ENCODE data around the gene NXPH1. TPM values are rescaled to one million over a fixed set of nuclear protein-coding genes. Genes with fewer than 3 reads are reported as not detected.

Gene NXPH1
- total RNA-seq, 1 donor from 2014 or later, result 3.8 TPM

GRCh38 chr7:8765374-8765773 lies 332.0 kb downstream of the NXPH1 start:
- no peak for TF ChIP-seq CTCF (IDR thresholded peaks at IDR 0.05; ENCODE audit: partially characterized antibody, unreplicated experiment)
- no peak for DNase-seq
- H3K4me1 Mint-ChIP-seq (ENCODE audit: low read depth, unreplicated experiment), result peaks cover 6% of the 10 kb centered on the region
- no peak overlapping the region for H3K4me3 Mint-ChIP-seq (ENCODE audit: unreplicated experiment)
- H3K36me3 Mint-ChIP-seq (ENCODE audit: unreplicated experiment), result no peaks in the 10 kb centered on the region
- no peak overlapping the region for H3K27ac Mint-ChIP-seq (ENCODE audit: unreplicated experiment)
- H3K9me3 Mint-ChIP-seq (ENCODE audit: unreplicated experiment), result no peaks in the 10 kb centered on the region
- H3K27me3 Mint-ChIP-seq (ENCODE audit: unreplicated experiment), result no peaks in the 10 kb centered on the region

GRCh38 chr7:8773518-8773917 lies 340.1 kb downstream of the NXPH1 start:
- no peak for TF ChIP-seq CTCF (IDR thresholded peaks at IDR 0.05; ENCODE audit: partially characterized antibody, unreplicated experiment)
- H3K27me3 Mint-ChIP-seq (ENCODE audit: unreplicated experiment), result no peaks in the 10 kb centered on the region
- no peak for DNase-seq
- H3K4me1 Mint-ChIP-seq (ENCODE audit: low read depth, unreplicated experiment), result peaks cover 9% of the 10 kb centered on the region
- no peak overlapping the region for H3K27ac Mint-ChIP-seq (ENCODE audit: unreplicated experiment)
- no peak overlapping the region for H3K4me3 Mint-ChIP-seq (ENCODE audit: unreplicated experiment)
- no peaks in the 10 kb centered on the region for H3K9me3 Mint-ChIP-seq (ENCODE audit: unreplicated experiment)
- H3K36me3 Mint-ChIP-seq (ENCODE audit: unreplicated experiment), result no peaks in the 10 kb centered on the region

- no peak for DNase-seq
- TF ChIP-seq CTCF (IDR thresholded peaks at IDR 0.05; ENCODE audit: partially characterized antibody, unreplicated experiment), result no peak
- Mint-ChIP-seq H3K4me1 (ENCODE audit: low read depth, unreplicated experiment) (peaks cover 13% of the 10 kb centered on the region), H3K27ac (ENCODE audit: unreplicated experiment) (peak overlapping the region; percentile 23), H3K4me3 (ENCODE audit: unreplicated experiment) (no peak overlapping the region), H3K27me3 (ENCODE audit: unreplicated experiment) (no peaks in the 10 kb centered on the region), H3K9me3 (ENCODE audit: unreplicated experiment) (no peaks in the 10 kb centered on the region), H3K36me3 (ENCODE audit: unreplicated experiment) (no peaks in the 10 kb centered on the region)
Observed at GRCh38 chr7:8778459-8778858, 345.1 kb downstream of the NXPH1 start.

GRCh38 chr7:8781166-8781565 lies 347.8 kb downstream of the NXPH1 start:
- no peak for DNase-seq
- Mint-ChIP-seq H3K4me3 (ENCODE audit: unreplicated experiment) (no peak overlapping the region), H3K9me3 (ENCODE audit: unreplicated experiment) (no peaks in the 10 kb centered on the region), H3K36me3 (ENCODE audit: unreplicated experiment) (no peaks in the 10 kb centered on the region), H3K4me1 (ENCODE audit: low read depth, unreplicated experiment) (peaks cover 16% of the 10 kb centered on the region), H3K27me3 (ENCODE audit: unreplicated experiment) (no peaks in the 10 kb centered on the region), H3K27ac (ENCODE audit: unreplicated experiment) (no peak overlapping the region)
- TF ChIP-seq CTCF (IDR thresholded peaks at IDR 0.05; ENCODE audit: partially characterized antibody, unreplicated experiment), result no peak

- H3K27ac Mint-ChIP-seq (ENCODE audit: unreplicated experiment), result peak overlapping the region; percentile 19
- no peak overlapping the region for H3K4me3 Mint-ChIP-seq (ENCODE audit: unreplicated experiment)
- H3K4me1 Mint-ChIP-seq (ENCODE audit: low read depth, unreplicated experiment), result peaks cover 16% of the 10 kb centered on the region
- TF ChIP-seq CTCF (IDR thresholded peaks at IDR 0.05; ENCODE audit: partially characterized antibody, unreplicated experiment), result no peak
- H3K27me3 Mint-ChIP-seq (ENCODE audit: unreplicated experiment), result no peaks in the 10 kb centered on the region
- DNase-seq, result no peak
- H3K9me3 Mint-ChIP-seq (ENCODE audit: unreplicated experiment), result no peaks in the 10 kb centered on the region
- H3K36me3 Mint-ChIP-seq (ENCODE audit: unreplicated experiment), result no peaks in the 10 kb centered on the region
Observed at GRCh38 chr7:8783229-8783628, 349.8 kb downstream of the NXPH1 start.

All from glutamatergic neuron (in vitro differentiated cells).